GM18909 (cell line): Measurements from ENCODE around the gene GPBAR1.
"Not testable (repeated sequence)": the region's sequence is repeated elsewhere in the genome, so short reads cannot be mapped to it uniquely, and the experiment has no call there.

Source experiments
- ATAC-seq: cut with Tn5 transposase; IDR thresholded peaks from one replicate; pipeline ENCODE4 v1.9.1; 2021; ENCODE audit warnings: mild to moderate bottlenecking; ENCODE audit not compliant: unreplicated experiment, poor library complexity

GPBAR1 gene

DNA sequence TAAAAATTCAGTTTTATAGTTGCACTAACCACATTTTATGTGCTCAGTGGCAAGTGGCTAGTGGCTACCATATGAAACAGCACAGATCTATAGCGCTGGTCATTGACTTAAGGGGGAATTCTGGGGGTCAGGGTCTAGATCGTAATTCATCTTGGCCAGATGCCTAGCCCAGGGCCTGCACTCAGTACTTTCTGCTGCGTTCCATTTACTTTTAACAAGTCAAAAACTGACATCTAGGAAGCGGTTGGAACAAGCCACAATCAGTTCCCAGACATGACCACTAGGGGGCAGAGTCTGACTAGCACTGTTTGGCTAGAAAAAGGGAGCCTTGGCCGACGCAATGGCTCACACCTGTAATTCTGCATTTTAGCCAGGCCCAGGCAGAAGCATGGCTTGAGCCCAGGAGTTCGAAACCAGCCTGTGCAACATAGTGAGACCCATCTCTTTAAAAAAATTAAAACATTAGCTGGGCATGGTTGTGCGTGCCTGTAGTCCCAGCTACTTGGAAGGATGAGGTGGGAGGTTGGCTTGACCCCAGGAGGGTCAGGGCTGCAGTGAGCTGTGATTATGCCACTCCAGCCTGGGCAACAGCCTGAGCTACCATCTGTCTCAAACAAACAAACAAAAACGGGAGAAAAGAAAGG lies 40.5 kb downstream of the GPBAR1 start:
- ATAC-seq = peak; percentile 80

GRCh38 chr2:218305383-218305782 lies 44.6 kb downstream of the GPBAR1 start:
- ATAC-seq = no peak

- no peak for ATAC-seq
These were observed 45.5 kb downstream of the GPBAR1 start for GRCh38 chr2:218306184-218306920.

- no peak for ATAC-seq
These were observed 46.7 kb downstream of the GPBAR1 start for GRCh38 chr2:218307415-218308090.

DNA sequence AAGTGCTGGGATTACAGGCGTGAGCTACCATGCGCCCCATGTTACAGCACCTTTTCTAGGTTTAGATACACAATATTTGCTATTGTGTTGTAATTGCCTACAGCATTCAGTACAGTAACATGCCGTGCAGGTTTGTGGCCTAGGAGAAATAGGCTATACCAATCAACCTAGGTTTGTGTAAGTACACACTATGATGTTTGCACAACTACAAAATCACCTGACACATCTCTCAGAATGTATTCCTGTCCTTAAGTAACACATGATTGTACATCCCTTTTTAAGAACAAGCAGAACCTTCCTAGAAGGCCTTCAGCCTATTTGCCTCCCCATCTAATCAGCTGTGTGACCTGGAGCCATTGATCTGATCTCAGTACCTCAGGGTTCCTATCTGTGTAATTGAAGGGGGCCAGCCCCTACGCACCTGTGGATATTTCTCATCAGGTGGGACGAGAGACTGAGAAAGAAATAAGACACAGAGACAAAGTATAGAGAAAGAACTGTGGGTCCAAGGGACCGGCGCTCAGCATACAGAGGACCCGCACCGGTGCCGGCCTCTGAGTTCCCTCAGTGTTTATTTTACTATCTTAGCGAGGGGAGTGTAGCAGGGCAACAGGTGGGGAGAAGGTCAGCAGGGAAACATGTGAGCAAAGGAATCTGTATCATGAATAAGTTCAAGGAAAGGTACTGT lies 50.2 kb downstream of the GPBAR1 start:
- ATAC-seq = no peak

DNA sequence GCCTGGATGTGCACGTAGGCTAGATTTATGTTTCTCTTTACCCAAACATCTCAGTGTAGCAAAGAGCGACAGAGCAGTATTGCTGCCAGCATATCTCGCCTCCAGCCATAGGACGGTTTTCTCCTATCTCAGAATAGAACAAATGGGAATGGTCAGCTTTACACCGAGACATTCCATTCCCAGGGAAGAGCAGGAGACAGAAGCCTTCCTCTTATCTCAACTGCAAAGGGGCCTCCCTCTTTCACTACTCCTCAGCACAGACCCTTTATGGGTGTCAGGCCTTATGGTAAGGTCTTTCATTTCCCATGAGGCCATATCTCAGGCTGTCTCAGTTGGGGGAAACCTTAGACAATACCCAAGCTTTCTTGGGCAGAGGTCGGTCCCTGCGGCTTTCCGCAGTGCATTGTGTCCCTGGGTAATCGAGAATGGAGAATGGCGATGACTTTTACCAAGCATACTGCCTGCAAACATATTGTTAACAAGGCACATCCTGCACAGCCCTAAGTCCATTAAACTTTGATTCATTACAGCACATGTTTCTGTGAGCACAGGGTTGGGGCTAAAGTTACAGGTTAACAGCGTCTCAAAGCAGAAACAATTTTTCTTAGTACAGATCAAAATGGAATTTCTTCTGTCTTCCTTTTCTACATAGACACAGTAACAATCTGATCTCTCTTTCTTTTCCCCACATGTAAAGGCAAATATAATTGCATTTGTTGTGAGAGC lies 50.9 kb downstream of the GPBAR1 start:
- not testable (repeated sequence) for ATAC-seq

GRCh38 chr2:218312267-218312756 lies 51.5 kb downstream of the GPBAR1 start:
- no peak for ATAC-seq

DNA sequence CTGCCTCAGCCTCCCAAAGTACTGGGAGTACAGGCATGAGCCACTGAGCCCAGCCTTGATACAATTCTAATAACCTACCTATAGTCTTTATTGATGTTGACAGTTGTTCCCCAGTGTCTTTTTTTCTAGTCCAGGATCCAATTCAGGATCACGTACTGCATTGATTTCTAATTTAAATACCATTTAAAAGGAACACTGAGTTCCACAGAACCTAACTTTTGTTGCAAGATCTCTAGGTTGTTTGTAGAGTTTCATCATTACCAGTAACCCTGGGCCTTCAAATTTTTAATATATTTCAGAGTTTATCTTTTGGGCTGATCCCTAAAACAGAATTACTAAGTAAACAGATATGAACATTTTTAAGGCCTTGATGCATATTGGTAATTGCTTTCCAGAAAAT lies 52.5 kb downstream of the GPBAR1 start:
- no peak for ATAC-seq
